NCI-H2107 treated with DMSO at 0.1 percent for 48 hours (cell line): Measurements from ENCODE around the gene ROR1.
A peak's percentile ranks its signal among the peaks of the same experiment; 100 is the strongest.

Experiments
- DNase-seq: peaks from one replicate; lab custom pipeline; 2025; ENCODE audit not compliant: unreplicated experiment; lab: John Stamatoyannopoulos, UW

ROR1 gene

DNA sequence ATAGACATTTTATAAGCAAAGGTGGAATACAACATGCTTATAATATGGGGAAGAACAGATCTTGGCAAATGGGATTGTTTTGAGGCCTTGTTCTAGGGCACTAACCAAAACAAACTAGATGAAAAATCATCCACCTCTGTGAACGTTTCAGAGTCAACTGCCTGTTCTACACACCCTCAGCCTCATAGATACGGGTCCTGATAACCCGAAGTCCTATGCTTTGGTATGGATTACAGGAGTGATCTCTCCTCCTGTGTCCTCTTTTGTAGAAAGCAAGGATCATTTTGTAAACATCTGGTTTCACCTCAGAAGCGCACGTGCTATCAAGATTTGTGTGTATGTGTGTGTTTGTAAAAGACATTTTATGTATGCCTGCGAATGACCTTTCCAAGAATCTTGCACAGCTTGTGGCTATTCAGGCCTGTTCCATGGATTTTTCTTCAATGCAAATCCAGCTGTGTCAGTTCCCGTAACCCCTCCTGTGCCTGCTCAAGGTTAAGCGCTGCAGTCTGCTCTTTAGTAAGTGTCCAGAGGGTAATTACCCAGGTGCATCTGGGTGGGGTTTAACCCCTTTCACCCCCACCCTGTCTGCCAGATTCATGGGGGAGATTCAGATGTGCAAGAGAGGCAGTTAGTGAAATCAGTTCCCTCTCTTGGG, 132.4 kb downstream of the ROR1 start:
- DNase-seq, result no peak

DNA sequence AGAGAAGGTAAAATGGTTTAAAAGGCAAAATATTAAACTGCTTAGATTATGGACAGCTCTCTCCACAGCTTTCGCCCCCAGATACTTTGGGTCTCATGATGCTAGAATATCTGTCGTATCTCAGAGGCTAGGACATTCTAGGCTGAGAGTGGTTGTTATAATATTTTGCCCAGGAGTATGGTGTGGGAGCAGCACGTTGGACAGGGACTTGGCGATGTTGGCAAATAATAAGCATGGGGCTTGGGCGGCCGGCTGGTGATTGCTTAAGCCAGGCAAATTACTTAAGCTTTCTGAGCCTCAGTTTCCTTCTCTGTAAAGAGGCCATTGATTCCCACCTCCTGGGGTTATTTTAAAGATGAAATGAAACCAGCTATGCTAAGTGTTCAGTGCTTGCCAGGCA, 133.2 kb downstream of the ROR1 start:
- no peak for DNase-seq

DNA sequence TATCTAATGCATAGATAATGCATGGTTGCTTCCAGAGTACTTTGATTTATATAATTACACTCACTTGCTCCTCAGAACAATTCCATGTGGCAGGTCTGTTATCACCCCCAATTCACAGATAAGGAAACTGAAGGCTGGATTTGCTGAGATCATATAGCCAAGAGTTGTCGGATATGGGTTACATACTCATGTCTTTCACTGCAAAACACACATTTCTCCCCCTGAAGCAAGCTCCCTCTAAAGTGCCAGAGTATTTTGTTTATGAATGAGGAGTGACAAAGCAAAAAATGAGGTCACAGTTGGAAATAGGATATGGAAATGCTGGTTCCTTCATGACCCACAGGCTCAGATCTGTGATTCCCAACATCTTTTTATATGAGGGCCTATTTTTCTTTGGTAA, 134.2 kb downstream of the ROR1 start:
- peak; percentile 29 for DNase-seq

DNA sequence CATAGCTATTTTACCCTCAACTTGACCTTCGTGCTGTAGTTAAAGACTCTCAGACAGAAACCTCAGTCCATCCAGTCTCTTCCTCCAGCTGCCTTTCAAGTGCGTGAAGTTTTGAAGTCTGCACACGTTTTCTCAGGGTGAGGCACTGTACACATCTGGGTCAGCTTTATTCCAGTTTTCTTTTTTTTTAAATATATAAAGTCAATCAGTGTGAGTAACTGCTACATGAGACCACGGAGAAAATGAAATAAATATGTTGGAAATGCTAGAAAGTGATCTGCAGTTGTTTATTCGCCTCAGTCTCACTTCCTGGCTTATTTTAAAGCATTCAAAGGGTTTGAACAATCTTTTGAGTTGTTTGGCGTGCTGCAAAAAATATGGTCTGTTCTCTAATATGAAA, 135.7 kb downstream of the ROR1 start:
- no peak for DNase-seq

DNA sequence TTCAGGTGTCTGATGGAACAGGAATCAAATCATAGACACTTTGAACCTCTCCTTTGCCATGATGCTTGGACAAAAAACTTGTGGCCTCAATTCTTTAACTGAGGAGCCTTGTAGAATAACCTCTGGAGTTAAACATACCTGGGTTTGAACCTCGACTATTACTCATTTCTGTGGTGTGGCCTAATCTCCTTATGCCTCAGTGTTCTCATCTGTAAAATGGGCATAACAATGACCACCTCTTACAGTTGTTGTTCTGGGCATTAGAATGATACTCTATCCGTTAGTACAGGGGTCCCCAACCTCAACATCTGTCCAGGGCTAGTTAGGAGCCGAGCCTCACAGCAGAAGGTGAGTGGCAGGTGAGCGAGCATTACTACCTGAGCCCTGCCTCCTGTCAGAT, 137.2 kb downstream of the ROR1 start:
- DNase-seq, result no peak

DNA sequence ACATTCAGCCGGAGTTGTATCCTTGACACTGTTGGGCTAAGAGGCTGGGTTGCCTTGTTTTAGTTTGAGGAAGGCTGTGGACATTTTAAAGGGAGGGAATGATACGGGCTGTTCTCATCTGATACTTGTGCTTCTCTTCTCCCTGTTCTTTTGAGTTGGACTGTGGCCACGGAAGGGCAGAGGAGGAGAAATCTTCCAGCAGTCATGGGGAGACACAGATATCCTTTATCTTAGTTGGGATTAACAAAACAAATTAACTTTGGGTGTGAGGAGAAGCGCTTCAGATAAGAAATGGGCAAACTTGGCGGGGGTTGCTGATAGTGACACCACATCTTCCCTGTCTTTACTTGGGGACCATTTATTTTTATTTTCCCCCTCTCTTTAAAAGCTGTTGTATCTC, 138.8 kb downstream of the ROR1 start:
- DNase-seq, result no peak

DNA sequence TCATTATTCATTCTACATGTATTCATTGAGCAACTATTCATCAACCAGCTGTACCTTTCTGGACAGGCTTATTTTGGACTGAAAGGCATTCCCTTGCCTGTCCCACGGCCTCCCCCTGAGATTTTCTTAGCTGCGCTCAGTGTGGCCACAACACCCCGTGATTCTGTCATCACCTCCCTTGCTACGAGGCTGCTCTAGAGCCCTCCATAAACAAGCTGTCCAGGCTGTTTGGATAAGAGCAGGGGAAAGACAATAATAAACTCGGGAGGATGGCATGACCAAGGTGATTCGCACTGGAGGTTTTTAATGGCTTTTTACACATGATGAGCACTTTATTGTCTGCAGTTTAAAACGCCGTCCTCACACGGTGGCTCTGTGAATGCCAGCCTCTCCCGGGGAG, 139.7 kb downstream of the ROR1 start:
- no peak for DNase-seq

DNA sequence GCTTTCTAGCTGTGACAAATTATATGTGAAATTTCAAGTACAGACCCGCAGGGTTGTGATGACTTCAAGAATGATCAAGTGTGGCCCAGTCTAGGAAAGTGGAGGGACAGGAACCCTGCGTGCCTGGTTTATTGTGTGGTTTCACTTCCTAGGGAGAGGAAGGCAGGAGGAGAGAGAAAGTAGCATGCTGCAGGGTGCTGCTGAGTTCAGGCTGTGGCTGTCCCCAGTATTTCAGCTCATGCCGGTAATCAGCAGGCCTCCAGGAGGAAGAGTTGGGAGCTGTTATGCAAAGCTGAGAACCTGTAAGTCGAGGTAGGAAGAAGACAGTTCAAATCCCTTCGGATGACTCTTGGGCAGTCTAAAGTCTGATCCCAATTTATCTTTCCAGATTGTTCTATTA, 140.4 kb downstream of the ROR1 start:
- no peak for DNase-seq

DNA sequence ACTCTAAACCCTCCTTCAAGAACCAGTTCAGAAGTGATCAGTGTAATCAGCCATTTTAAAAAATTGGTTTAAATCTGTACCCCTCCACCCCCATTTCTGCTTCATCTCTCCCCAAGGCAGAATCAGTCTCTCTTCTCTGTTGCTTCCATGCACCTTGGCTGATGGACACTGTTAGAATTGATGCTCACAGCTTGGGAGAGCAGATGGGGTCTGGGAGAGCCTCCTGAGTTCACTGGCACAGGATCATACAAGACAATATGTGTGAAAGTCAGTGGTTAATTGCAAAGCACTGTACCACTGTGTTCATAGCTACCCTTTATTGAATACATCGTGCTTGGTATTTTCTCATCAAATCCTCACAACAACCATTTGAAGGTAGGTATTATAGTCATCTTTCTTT, 140.9 kb downstream of the ROR1 start:
- no peak for DNase-seq

DNA sequence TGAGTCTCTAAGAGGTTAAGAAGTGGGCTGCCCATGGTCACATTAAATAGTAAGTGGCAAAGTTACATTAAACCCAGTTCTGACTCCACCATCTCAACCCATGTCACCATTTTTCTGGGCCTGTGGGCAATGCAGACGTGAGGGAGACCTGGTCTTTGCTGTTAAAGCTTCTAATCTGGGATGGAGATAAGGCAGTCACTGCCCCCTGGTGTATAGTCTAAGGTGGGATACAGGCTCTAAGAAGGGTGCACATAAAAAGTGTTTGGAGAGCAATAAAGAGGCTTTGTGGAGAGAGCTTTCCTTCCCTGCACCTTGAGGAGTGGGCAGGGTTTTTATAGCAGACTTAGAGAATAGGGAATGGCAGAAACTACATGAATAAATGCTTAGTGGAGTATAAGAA, 141.3 kb downstream of the ROR1 start:
- peak; percentile 9 for DNase-seq

DNA sequence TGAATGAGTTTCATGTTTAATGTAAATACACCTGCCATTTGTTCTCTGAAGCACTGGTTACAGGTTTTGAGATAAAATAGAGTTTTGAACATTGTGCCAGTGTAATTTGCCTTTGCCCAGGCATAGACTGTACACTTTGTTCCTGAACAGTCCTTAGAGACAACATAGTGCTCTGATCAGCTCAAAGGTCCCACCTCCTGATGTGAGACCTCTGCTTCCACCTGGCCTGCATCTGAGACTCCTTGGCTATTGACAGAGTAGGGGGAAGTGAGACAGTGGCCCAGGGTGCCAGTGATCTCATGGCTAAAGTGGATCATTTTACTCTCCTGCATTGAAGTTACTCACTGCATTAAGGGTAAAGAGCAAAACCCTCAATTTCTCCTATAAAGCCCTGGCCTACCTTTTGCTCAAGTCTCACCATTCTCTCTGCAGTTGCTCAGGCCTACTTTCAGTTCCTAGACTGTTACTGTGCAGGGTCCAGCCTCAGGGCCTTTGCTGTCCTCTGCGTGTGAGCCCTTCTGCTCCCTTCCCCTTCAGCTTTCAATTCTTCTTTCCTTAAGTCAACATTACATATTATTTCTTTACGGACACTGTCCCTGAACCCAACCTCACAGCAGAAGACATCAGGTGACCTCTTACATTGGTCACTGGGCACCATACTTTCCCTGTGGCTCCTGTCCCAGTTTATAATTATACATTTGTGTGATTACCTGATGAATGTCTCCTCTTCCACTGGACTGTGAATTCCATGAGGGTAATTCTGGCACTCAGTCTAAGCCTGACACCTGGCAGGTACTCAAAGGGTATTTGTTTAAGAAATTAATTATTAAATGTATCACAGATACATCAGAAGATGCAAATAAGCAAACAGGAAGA, 142.9 kb downstream of the ROR1 start:
- peak; percentile 58 for DNase-seq

DNA sequence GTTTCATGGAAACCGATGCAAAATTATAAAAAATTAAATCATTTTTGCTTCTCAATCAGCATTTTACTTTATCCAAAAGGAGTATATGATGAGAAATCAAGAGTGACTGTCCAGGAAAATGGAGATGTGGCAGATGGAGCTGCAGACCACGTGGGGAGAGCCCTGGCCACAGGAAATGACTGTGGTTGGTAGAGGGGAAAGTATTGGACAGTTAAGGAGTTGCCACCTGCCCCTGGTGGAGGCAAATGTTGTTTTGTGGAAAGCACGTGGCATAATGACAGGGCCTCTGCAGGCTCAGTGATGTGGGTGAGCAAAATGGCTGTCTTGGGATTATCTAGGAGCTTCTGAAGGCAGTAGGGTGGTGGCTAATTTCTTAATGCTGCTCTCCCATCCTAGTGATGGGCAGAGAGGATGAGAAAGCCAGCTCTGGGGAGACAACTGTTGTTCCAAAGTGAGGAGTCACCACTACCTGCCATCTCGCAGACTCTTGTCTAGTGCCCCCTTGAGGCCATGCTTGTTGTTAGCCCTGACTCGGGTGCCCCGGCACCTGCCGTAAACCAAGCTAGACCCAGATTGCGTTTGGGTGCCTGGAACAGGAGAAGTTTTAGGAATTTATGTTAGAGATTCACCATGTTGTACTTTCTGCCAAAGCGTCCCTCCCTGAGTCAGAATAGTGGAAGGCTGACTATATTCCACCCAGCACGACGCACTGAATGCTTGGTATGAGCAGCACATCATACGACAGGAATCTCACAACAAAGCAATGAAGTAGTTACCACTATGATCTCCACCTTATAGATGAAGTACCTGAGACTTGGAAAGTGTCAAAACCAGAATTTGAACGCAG, 144.0 kb downstream of the ROR1 start:
- DNase-seq, result peak; percentile 17

DNA sequence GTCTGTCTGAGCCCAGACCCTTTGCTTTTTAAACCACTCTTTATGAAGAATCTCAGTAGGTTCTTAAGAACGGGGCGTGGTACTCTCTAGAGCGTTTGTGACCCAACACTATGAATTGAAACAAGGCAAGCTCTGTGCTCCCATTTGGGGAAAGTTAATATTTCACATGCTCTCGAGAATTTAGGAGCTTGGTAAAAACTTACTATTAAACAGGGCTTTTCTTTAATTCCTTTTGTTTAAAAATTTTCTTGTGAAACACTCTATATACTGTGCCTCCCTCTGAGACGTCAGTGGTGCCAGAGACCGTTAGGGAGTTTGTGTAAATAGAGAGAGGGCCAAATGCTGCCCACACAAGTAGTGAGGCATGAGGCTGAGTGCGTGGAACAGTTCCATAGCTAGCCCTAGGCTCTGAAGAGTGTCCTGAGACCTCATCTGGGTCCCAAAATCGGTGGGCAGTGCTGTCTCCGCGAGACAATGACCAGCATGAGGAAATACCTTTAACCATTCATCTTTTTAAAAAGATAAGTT, 144.7 kb downstream of the ROR1 start:
- DNase-seq, result no peak

DNA sequence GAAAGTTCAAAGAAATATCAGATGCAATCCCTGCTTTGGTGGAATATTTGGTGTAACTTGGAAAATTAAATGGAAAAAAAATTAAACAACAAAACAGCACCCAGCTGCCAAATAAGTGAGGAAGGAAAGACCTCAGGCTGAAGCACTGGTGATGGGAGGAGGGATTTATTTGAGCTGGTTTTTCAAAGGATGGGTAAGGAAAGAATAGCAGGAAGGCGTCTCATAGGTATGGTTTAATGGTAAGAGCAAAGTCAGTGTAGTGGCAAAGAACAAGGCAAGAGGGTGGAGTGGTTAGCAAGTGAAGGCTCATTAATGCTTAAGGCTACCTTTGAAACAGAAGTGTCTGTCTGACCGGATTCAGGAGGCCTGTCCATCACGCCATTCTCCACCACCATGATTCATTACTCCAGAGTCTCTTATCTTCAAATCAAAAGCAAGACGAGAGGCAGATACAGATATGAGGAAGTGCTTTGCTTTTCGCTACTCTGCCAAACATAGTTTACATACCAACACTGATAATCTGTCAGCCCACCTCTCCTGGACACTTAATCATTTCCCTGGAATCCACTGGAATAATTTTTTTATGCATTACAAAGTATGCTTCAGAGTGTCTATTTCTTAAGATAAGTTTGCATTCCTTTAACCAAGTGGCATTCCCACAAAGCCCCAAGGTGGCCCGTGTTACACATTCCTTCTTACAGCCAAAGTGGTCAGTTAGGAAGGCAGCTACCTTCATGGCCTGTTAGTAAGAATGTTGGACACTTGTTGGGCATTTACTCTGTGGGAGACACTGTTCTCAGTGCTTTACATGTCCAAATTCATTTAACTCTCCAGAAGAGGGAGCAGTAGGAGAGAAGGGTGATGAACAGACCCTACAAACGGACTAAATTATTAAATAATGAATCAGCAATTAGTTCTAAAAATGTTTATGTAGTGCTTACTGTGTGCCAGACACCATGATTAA, 146.6 kb downstream of the ROR1 start:
- DNase-seq, result no peak

DNA sequence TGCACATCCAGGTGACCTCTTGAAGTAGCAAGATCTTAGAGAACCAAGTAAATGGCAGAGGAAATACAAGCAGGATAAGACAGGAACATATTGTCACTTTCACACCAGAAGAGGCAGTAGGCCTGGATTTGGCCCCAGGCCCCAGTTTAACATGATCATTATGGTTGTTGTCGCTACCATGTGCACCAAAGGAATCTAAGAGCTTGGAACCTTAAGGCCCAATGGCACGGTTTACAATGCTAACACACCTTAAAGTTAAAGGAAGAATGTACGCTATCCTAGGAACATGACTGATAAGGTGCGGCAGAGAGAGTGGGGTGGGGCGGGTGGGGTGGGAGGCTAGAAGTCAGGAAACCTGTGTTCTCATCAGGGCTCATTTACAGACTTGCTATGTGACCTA, 147.5 kb downstream of the ROR1 start:
- no peak for DNase-seq

DNA sequence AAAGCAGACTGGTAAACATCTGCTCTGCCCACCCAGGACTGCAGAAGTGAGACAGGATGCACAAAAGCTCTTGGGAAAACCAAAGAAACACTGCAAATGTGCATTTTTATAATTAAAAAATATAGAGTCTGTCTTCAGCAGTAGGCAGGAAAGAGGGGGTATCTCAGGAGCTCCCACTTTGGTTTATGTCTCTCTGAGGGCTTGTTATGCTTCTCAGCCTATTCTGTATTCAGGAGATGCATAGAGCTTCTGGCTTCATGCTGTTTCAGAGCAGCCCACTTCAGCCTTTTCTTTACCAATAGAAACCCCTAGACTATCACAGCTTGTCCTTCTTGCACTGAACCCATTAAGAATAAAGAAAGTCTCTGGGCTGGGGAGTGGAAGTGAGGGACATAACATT, 148.0 kb downstream of the ROR1 start:
- no peak for DNase-seq

DNA sequence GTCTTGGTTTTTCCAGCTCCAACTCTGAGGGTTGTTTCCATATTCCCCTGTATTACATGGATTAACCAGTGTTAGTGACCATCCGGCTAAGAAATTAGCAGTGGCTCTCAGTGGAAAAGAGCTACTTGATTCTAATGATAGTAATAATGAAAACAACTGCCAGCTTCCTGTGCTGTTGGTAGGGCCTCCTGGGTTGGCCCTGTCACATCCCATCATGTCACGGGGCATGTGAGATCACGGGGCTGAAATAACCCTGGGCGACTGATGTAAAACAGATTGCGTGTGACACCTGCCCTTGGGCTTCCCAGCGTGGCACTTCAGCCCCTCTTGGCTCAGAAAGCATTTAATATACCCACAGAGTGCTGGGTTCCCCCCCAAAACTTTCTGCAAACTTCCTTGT, 149.0 kb downstream of the ROR1 start:
- DNase-seq, result no peak

DNA sequence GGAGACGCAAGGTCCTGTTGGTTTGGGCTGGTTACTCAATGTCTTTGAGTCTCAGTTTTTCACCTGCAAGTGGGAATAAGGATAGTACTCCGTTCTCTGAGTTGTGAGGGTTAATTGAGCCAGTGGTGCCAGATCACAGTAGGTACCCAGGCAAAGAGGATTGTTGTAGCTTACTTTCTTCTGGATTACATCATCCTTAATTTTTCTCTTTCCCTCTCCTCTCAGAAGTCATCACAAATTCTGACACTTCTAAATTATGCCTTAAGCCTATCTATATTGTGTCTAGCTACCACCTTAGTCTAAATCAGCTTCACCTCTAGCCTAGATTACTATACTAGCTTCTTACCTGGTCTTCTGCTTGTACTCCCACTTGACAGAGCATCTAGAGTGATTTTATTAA, 149.5 kb downstream of the ROR1 start:
- no peak for DNase-seq

DNA sequence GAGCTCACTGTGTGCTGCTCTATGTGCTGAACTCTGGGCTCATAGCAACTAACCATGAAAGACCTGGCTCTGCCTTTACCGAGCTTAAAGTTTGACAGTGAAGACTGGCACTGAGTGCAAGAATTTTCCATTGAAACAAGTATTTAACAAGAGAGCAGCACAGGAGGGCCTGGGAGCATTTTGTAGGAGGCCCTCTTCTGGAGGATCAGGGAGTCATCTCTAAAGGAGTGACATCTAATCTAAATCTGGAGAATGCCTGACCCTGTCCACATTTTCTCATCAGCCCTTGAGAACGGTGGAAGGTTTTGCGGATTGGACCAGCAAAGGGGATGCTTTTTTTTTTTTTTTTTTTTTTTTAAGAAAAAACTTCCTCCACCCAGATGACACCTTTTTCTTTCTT, 150.8 kb downstream of the ROR1 start:
- DNase-seq, result no peak
